Endodermal cell (in vitro differentiated cells): ENCODE data around the gene PI4K2A. TPM values are rescaled to one million over a fixed set of nuclear protein-coding genes. Genes with fewer than 3 reads are reported as not detected.
A peak's percentile ranks its signal among the peaks of the same experiment; 100 is the strongest.
"Not testable (repeated sequence)": the region's sequence is repeated elsewhere in the genome, so short reads cannot be mapped to it uniquely, and the experiment has no call there.

Experiments used
- DNase-seq: peaks from one replicate; pipeline ENCODE4 v3.0.0-alpha.2; 2017
- H3K27ac ChIP-seq: 2 replicates; pipeline ENCODE4 v1.5.1; 2013; ENCODE audit warnings: mild to moderate bottlenecking, low read depth, low read length, moderate library complexity
- H3K27me3 ChIP-seq: 2 replicates; pipeline ENCODE4 v1.6.1; 2013; ENCODE audit warnings: mild to moderate bottlenecking, low read length, moderate library complexity; ENCODE audit not compliant: insufficient read depth, control insufficient read depth, poor library complexity, severe bottlenecking
- H3K36me3 ChIP-seq: 2 replicates; pipeline ENCODE4 v1.7.0; 2013; ENCODE audit warnings: mild to moderate bottlenecking, low read length, moderate library complexity; ENCODE audit not compliant: control insufficient read depth, insufficient read depth
- H3K4me1 ChIP-seq: one replicate; pipeline ENCODE4 v1.7.0; 2013; ENCODE audit warnings: low read length; ENCODE audit not compliant: control insufficient read depth, insufficient read depth
- H3K4me3 ChIP-seq: 2 replicates; pipeline ENCODE4 v1.5.1; 2013; ENCODE audit warnings: mild to moderate bottlenecking, low read length, moderate library complexity
- H3K9ac ChIP-seq: 2 replicates; pipeline ENCODE4 v1.6.1; 2013; ENCODE audit warnings: mild to moderate bottlenecking, low read length, moderate library complexity; ENCODE audit not compliant: poor library complexity, severe bottlenecking; ENCODE audit errors: extremely low read depth
- H3K9me3 ChIP-seq: 2 replicates; pipeline ENCODE4 v1.6.1; 2013; ENCODE audit warnings: mild to moderate bottlenecking, low read length, moderate library complexity; ENCODE audit not compliant: control insufficient read depth
- H3K27ac Mint-ChIP-seq: 2 replicates; pipeline ENCODE4 v1.8.0; 2020; ENCODE audit warnings: mixed read lengths
- H3K27me3 Mint-ChIP-seq: 2 replicates; pipeline ENCODE4 v1.8.0; 2021; ENCODE audit warnings: mild to moderate bottlenecking, mixed read lengths; ENCODE audit not compliant: insufficient read depth
- H3K36me3 Mint-ChIP-seq: 2 replicates; pipeline ENCODE4 v1.8.0; 2020; ENCODE audit warnings: low read depth, mixed read lengths
- H3K4me1 Mint-ChIP-seq: 2 replicates; pipeline ENCODE4 v1.8.0; 2020; ENCODE audit warnings: mixed read lengths
- H3K4me3 Mint-ChIP-seq: 2 replicates; pipeline ENCODE4 v1.8.0; 2020; ENCODE audit warnings: mild to moderate bottlenecking, moderate library complexity, mixed read lengths
- H3K9me3 Mint-ChIP-seq: 2 replicates; pipeline ENCODE4 v1.8.0; 2020; ENCODE audit warnings: mild to moderate bottlenecking, mixed read lengths
- WGBS, 2 experiments: methylation state at CpG; one replicate each; pipeline versions ENCODE4 v1.1.5 to v1.1.7; 2013; ENCODE audit warnings: missing lambda C conversion rate in 2 of 2, mixed read lengths in 1 of 2; ENCODE audit not compliant: insufficient coverage in 1 of 2, insufficient read length in 1 of 2; 5-methylcytosine and 5-hydroxymethylcytosine counted together
- total RNA-seq, 2 donors: library from RNA; stranded (reverse); fragmentation: NEBNext Ultra II Directional in 1 of 2; extraction: Animal tissue kit (Norgen Biotek cat#: 25700) in 1 of 2; gene quantifications; 2 replicates in 1 of 2; 3 replicates in 1 of 2; pipeline ENCODE4 v1.2.1, GENCODE V29; 2021
- TF ChIP-seq, protein P1 (sequence below): fragments of 200-600 bp; sonication (generic); conservative IDR thresholded peaks from 2 replicates; pipeline ENCODE4 v1.5.0; 2021; ENCODE audit warnings: antibody characterized with exemption, mild to moderate bottlenecking

Gene PI4K2A
- total RNA-seq, 2 donors from 2014 or later = 14.5 to 18.1 TPM

GRCh38 chr10:97682042-97682441, 41.6 kb downstream of the PI4K2A start:
- no peaks in the 10 kb centered on the region for H3K9me3 ChIP-seq
- Mint-ChIP-seq H3K36me3 (peaks cover 6% of the 10 kb centered on the region), H3K4me3 (no peak overlapping the region), H3K4me1 (peaks cover 19% of the 10 kb centered on the region), H3K9me3 (no peaks in the 10 kb centered on the region), H3K27me3 (peaks cover 5% of the 10 kb centered on the region), H3K27ac (no peak overlapping the region)
- H3K4me1 ChIP-seq = peaks cover 3% of the 10 kb centered on the region
- H3K9ac ChIP-seq = no peak overlapping the region
- 95 to 97% methylated on average over 4 of the region's 4 CpGs for WGBS, 2 experiments
- TF ChIP-seq, protein P1, sequence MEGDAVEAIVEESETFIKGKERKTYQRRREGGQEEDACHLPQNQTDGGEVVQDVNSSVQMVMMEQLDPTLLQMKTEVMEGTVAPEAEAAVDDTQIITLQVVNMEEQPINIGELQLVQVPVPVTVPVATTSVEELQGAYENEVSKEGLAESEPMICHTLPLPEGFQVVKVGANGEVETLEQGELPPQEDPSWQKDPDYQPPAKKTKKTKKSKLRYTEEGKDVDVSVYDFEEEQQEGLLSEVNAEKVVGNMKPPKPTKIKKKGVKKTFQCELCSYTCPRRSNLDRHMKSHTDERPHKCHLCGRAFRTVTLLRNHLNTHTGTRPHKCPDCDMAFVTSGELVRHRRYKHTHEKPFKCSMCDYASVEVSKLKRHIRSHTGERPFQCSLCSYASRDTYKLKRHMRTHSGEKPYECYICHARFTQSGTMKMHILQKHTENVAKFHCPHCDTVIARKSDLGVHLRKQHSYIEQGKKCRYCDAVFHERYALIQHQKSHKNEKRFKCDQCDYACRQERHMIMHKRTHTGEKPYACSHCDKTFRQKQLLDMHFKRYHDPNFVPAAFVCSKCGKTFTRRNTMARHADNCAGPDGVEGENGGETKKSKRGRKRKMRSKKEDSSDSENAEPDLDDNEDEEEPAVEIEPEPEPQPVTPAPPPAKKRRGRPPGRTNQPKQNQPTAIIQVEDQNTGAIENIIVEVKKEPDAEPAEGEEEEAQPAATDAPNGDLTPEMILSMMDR = no peak
- H3K27ac ChIP-seq = no peak overlapping the region
- peaks cover 6% of the 10 kb centered on the region for H3K36me3 ChIP-seq
- H3K4me3 ChIP-seq = no peak overlapping the region
- no peak for DNase-seq
- no peaks in the 10 kb centered on the region for H3K27me3 ChIP-seq

DNA sequence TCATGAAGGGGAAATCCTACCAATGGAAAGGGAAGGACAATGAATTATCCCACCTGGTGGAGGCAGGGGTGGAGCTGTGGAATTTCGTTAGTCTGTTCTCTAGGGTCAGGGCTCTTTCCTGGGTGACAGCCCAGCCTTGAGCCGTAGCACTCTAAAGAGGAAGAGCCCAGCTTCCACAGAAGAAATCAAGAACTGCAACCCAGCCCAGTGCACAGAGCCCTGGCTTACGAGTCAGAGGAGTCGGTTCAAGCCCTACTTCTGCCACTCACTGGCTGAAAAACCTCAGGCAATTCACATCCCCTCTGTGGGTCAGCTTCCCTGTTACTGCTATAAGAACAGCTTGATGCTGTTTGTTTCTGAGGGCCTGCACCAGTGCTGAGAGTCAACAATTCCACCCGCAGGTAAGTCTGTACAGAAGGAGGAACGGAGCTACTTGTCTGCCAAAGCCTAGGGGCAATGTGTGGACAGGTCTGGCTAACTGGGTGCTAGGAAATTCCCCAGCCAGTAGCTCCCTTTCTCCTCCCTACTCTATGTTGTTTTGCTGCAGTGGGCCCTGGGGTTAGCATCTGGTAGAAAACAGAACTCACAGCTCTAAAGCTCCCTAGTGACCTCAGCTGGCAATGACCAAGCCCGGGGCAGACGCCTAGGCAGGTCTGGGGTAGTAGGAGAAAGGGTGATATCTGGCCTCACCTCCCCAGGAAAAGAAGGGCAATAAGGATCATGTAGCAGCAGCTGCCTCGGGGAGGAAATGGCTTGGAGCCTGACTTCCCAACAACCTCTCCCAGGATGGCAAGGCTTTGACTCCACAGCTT, 43.3 kb downstream of the PI4K2A start:
- H3K27ac ChIP-seq = no peak overlapping the region
- Mint-ChIP-seq H3K36me3 (no peaks in the 10 kb centered on the region), H3K27ac (peak overlapping the region; percentile 66), H3K4me1 (peaks cover 29% of the 10 kb centered on the region), H3K27me3 (peaks cover 13% of the 10 kb centered on the region), H3K4me3 (no peak overlapping the region), H3K9me3 (no peaks in the 10 kb centered on the region)
- peaks cover 3% of the 10 kb centered on the region for H3K4me1 ChIP-seq
- no peaks in the 10 kb centered on the region for H3K9me3 ChIP-seq
- no peak overlapping the region for H3K9ac ChIP-seq
- H3K27me3 ChIP-seq = no peaks in the 10 kb centered on the region
- peak; percentile 69 for DNase-seq
- TF ChIP-seq, protein P1 = peak; percentile 19
- no peak overlapping the region for H3K4me3 ChIP-seq
- H3K36me3 ChIP-seq = no peaks in the 10 kb centered on the region
- WGBS, 2 experiments = 75 to 85% methylated on average over 4 to 9 of the region's 9 CpGs

GRCh38 chr10:97684368-97684713, 43.9 kb downstream of the PI4K2A start:
- Mint-ChIP-seq H3K27ac (peak overlapping the region; percentile 66), H3K4me1 (peaks cover 29% of the 10 kb centered on the region), H3K27me3 (peaks cover 13% of the 10 kb centered on the region)
- H3K9ac ChIP-seq, H3K27ac ChIP-seq, DNase-seq, H3K36me3 Mint-ChIP-seq, H3K9me3 Mint-ChIP-seq, H3K9me3 ChIP-seq, H3K4me1 ChIP-seq, H3K36me3 ChIP-seq, H3K27me3 ChIP-seq, H3K4me3 Mint-ChIP-seq, H3K4me3 ChIP-seq: not testable (repeated sequence)
- 88 to 92% methylated on average over 5 to 7 of the region's 7 CpGs for WGBS, 2 experiments
